Chondrocyte (in vitro differentiated cells): ENCODE results near the gene PNKP. TPM values are rescaled to one million over a fixed set of nuclear protein-coding genes. Genes with fewer than 3 reads are reported as not detected.

Experiments
- DNase-seq: peaks from one replicate; pipeline ENCODE4 v3.0.0; 2021; ENCODE audit warnings: mixed read lengths, low spot score
- H3K27ac Mint-ChIP-seq: one replicate; pipeline ENCODE4 v1.8.0; 2021; ENCODE audit warnings: mild to moderate bottlenecking, moderate library complexity, mixed read lengths; ENCODE audit not compliant: unreplicated experiment
- H3K27me3 Mint-ChIP-seq: 2 replicates; pipeline ENCODE4 v1.8.0; 2021; ENCODE audit warnings: low read depth, mixed read lengths
- H3K36me3 Mint-ChIP-seq: 2 replicates; pipeline ENCODE4 v1.8.0; 2021; ENCODE audit warnings: low read depth, mixed read lengths
- H3K4me1 Mint-ChIP-seq: 2 replicates; pipeline ENCODE4 v1.8.0; 2021; ENCODE audit warnings: low read depth, mild to moderate bottlenecking, mixed read lengths
- H3K4me3 Mint-ChIP-seq: one replicate; pipeline ENCODE4 v1.8.0; 2021; ENCODE audit warnings: mild to moderate bottlenecking, moderate library complexity, mixed read lengths; ENCODE audit not compliant: unreplicated experiment
- H3K9me3 Mint-ChIP-seq: 2 replicates; pipeline ENCODE4 v1.8.0; 2021; ENCODE audit warnings: low read depth, mixed read lengths
- total RNA-seq: library from RNA; stranded (reverse); gene quantifications from 3 replicates; pipeline ENCODE4 v1.2.1, GENCODE V29; 2021
- TF ChIP-seq, protein P1 (sequence below): fragments of 200-600 bp; sonication (generic); IDR thresholded peaks from 2 replicates; pipeline ENCODE4 v1.5.0; 2021; ENCODE audit warnings: antibody characterized with exemption, mild to moderate bottlenecking, moderate library complexity

The PNKP gene
- total RNA-seq, 1 donor from 2014 or later = 52.4 TPM

DNA sequence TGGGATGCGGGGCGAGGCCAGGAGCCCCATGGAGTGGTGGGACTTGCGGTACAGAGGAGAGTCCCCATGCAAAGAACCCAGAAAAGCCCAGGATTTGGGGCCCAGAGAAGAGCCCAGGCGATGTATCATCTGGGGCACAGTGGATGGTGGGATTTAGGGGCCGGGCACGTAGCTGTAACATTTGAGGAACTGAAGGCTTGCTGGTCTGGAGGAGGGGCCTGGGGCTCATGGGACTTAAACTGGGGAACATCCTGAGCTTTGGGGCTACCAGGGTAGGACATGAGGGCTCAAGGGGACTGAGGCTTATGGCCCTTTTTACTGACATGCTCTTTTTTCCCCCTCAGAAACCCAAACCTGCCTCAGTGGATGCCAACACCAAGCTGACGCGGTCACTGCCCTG lies 35.8 kb downstream of the PNKP start:
- no peaks in the 10 kb centered on the region for H3K9me3 Mint-ChIP-seq
- peaks cover 7% of the 10 kb centered on the region for H3K4me1 Mint-ChIP-seq
- TF ChIP-seq, protein P1, sequence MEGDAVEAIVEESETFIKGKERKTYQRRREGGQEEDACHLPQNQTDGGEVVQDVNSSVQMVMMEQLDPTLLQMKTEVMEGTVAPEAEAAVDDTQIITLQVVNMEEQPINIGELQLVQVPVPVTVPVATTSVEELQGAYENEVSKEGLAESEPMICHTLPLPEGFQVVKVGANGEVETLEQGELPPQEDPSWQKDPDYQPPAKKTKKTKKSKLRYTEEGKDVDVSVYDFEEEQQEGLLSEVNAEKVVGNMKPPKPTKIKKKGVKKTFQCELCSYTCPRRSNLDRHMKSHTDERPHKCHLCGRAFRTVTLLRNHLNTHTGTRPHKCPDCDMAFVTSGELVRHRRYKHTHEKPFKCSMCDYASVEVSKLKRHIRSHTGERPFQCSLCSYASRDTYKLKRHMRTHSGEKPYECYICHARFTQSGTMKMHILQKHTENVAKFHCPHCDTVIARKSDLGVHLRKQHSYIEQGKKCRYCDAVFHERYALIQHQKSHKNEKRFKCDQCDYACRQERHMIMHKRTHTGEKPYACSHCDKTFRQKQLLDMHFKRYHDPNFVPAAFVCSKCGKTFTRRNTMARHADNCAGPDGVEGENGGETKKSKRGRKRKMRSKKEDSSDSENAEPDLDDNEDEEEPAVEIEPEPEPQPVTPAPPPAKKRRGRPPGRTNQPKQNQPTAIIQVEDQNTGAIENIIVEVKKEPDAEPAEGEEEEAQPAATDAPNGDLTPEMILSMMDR = no peak
- peaks cover 25% of the 10 kb centered on the region for H3K36me3 Mint-ChIP-seq
- no peak overlapping the region for H3K27ac Mint-ChIP-seq
- DNase-seq = no peak
- H3K4me3 Mint-ChIP-seq = no peak overlapping the region
- no peaks in the 10 kb centered on the region for H3K27me3 Mint-ChIP-seq

GRCh38 chr19:49830766-49831165 lies 36.6 kb downstream of the PNKP start:
- Mint-ChIP-seq H3K27ac (no peak overlapping the region), H3K4me1 (peaks cover 9% of the 10 kb centered on the region), H3K27me3 (no peaks in the 10 kb centered on the region), H3K9me3 (no peaks in the 10 kb centered on the region), H3K36me3 (peaks cover 25% of the 10 kb centered on the region), H3K4me3 (no peak overlapping the region)
- no peak for DNase-seq
- TF ChIP-seq, protein P1 = no peak

DNA sequence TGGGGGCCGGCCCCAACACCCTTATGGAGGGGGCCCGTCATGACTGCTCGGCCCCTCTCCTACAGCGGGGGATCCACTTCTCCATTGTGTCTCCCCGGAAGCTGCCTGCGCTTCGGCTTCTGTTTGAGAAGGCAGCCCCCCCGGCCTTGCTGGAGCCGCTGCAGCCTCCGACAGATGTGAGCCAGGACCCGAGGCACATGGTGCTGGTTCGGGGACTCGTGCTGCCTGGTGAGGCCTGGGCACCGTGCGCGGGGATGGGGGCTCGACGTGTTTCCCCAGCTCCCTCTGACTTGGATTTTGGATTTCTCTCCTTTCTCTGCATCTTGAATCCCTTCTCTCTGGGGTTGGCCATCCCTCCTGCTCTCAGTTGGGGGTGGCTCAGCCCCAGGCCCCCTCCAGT lies 37.7 kb downstream of the PNKP start:
- H3K9me3 Mint-ChIP-seq = no peaks in the 10 kb centered on the region
- no peak for DNase-seq
- H3K4me1 Mint-ChIP-seq = peaks cover 9% of the 10 kb centered on the region
- peaks cover 19% of the 10 kb centered on the region for H3K36me3 Mint-ChIP-seq
- no peak overlapping the region for H3K4me3 Mint-ChIP-seq
- no peak overlapping the region for H3K27ac Mint-ChIP-seq
- H3K27me3 Mint-ChIP-seq = no peaks in the 10 kb centered on the region
- TF ChIP-seq, protein P1 = no peak

DNA sequence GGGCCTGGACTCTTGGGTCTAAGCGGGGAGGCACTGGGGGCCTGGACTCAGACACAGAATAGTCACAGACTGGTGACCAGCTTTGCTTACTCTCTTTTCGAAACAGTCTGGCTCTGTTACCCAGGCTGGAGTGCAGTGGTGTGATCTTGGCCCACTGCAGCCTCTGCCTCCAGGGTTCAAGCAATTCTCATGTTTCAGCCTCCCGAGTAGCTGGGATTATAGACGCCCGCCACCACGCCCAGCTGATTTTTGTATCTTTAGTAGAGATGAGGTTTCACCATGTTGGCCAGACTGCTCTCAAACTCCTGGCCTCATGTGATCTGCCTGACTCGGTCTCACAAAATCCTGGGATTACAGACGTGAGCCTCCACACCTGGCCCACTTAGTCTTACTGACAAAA lies 38.2 kb downstream of the PNKP start:
- Mint-ChIP-seq H3K27me3 (no peaks in the 10 kb centered on the region), H3K9me3 (no peaks in the 10 kb centered on the region), H3K4me1 (peaks cover 9% of the 10 kb centered on the region), H3K4me3 (no peak overlapping the region), H3K36me3 (peaks cover 18% of the 10 kb centered on the region), H3K27ac (no peak overlapping the region)
- DNase-seq = no peak
- TF ChIP-seq, protein P1 = no peak

DNA sequence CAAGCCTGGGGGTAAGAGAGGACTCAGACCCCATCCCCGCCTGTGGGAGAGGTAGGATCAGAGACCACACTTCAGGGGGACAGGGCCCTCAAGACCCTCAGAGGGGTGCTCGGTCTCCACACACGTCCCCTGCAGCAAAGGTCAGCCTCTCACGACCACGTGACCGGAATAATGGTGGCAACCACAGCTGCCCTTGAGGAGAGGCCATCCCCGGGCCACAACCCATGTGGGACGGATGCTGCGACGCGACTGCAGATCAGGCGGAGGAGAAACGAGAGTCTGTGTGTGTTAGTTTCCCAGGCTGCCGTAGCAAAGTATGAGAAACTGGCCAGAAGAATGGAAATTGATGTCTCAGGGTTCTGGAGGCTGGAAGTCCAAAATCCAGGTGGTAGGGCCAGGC lies 40.3 kb downstream of the PNKP start:
- peaks cover 14% of the 10 kb centered on the region for H3K36me3 Mint-ChIP-seq
- no peaks in the 10 kb centered on the region for H3K9me3 Mint-ChIP-seq
- H3K4me1 Mint-ChIP-seq = peaks cover 2% of the 10 kb centered on the region
- no peak overlapping the region for H3K4me3 Mint-ChIP-seq
- DNase-seq = no peak
- H3K27ac Mint-ChIP-seq = no peak overlapping the region
- TF ChIP-seq, protein P1 = no peak
- no peaks in the 10 kb centered on the region for H3K27me3 Mint-ChIP-seq
